Lower leg skin (tissue), 3 donors: ENCODE measurements around the gene DLG2.

ENCODE experiments used
- CTCF ChIP-seq, 3 donors: fragments of 450-650 bp; IDR thresholded peaks; one replicate each; pipeline ENCODE4 v1.5.1; 2016; ENCODE audit warnings: antibody characterized with exemption in 3 of 3, mild to moderate bottlenecking in 3 of 3, moderate library complexity in 2 of 3
- POLR2A ChIP-seq, 2 donors: fragments of 450-650 bp; IDR thresholded peaks; one replicate each; pipeline ENCODE4 v1.6.1; 2016 to 2017; ENCODE audit warnings: antibody characterized with exemption in 2 of 2, mild to moderate bottlenecking in 1 of 2, moderate library complexity in 1 of 2

GRCh38 chr11:84157639-84158038 is 1469.5 kb downstream of the DLG2 start:
- TF ChIP-seq CTCF (IDR thresholded peaks at IDR 0.05) (no peak), POLR2A (IDR thresholded peaks at IDR 0.05) (no peak)
